GM18502 (cell line): Measurements from ENCODE around the gene GJC3.

ENCODE experiments used
- ATAC-seq: cut with Tn5 transposase; IDR thresholded peaks from one replicate; pipeline ENCODE4 v1.9.1; 2021; ENCODE audit warnings: mild to moderate bottlenecking; ENCODE audit not compliant: unreplicated experiment, poor library complexity

Gene GJC3

DNA sequence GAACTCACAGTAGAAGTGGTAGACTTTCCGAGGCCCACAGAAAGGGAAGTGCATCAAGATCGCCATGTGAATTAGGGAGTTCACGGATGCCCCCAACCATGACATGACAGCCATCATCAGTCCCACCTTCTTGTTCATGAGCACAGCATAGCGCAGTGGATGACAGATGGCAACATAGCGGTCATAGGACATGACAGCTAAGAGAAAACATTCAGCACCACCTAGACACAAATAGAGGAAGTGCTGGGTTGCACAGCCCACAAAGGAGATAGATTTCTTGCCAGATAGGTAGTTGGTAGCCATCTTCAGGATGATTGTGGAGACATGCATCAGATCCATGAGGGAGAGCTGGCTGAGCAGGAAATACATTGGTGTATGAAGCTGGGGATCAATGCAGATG, 52.9 kb downstream of the GJC3 start:
- no peak for ATAC-seq
